ENCODE measurements around the gene PTPN11.
A peak's percentile ranks its signal among the peaks of the same experiment; 100 is the strongest.

The PTPN11 gene

DNA sequence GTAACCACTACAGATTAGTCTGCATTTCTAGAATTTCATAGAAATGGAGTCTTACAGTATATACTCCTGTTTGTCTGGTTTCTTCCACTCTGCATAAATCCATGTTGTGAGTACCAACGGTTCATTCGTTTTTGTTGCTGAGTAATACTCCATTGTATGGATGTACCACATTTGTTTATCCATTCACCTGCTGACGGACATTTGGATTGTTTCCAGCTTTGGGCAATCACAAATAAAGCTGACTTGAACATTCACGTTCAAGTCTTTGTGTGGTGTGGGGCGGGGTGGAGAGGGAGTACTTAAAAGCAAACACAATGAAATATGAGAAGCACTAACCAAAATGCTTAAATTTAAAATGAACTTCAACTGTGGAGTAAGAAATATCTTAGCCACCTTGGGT is 43.6 kb upstream of the PTPN11 start:
- Histone ChIP-seq H3K79me2 (ENCODE audit: insufficient read depth, low read depth) (peaks cover 91% of the 10 kb centered on the region), H2AFZ (ENCODE audit: low read depth) (no peak overlapping the region), H3K4me3 (IDR thresholded peaks at IDR 0.05; ENCODE audit: insufficient read depth, low read depth, low read length) (no peak overlapping the region), H3K27ac (no peak overlapping the region), H3K27me3 (ENCODE audit: insufficient read depth, low read depth) (no peaks in the 10 kb centered on the region), H3K9ac (no peak overlapping the region), H3K4me2 (no peak overlapping the region), H3K4me1 (ENCODE audit: low read depth, poor library complexity, severe bottlenecking) (peaks cover 21% of the 10 kb centered on the region), H4K20me1 (ENCODE audit: insufficient read depth) (no peaks in the 10 kb centered on the region), H3K36me3 (ENCODE audit: insufficient read depth) (no peaks in the 10 kb centered on the region)
- TF ChIP-seq, protein P1, sequence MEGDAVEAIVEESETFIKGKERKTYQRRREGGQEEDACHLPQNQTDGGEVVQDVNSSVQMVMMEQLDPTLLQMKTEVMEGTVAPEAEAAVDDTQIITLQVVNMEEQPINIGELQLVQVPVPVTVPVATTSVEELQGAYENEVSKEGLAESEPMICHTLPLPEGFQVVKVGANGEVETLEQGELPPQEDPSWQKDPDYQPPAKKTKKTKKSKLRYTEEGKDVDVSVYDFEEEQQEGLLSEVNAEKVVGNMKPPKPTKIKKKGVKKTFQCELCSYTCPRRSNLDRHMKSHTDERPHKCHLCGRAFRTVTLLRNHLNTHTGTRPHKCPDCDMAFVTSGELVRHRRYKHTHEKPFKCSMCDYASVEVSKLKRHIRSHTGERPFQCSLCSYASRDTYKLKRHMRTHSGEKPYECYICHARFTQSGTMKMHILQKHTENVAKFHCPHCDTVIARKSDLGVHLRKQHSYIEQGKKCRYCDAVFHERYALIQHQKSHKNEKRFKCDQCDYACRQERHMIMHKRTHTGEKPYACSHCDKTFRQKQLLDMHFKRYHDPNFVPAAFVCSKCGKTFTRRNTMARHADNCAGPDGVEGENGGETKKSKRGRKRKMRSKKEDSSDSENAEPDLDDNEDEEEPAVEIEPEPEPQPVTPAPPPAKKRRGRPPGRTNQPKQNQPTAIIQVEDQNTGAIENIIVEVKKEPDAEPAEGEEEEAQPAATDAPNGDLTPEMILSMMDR (conservative IDR thresholded peaks at IDR 0.05; ENCODE audit: low read depth, low read length), result no peak

DNA sequence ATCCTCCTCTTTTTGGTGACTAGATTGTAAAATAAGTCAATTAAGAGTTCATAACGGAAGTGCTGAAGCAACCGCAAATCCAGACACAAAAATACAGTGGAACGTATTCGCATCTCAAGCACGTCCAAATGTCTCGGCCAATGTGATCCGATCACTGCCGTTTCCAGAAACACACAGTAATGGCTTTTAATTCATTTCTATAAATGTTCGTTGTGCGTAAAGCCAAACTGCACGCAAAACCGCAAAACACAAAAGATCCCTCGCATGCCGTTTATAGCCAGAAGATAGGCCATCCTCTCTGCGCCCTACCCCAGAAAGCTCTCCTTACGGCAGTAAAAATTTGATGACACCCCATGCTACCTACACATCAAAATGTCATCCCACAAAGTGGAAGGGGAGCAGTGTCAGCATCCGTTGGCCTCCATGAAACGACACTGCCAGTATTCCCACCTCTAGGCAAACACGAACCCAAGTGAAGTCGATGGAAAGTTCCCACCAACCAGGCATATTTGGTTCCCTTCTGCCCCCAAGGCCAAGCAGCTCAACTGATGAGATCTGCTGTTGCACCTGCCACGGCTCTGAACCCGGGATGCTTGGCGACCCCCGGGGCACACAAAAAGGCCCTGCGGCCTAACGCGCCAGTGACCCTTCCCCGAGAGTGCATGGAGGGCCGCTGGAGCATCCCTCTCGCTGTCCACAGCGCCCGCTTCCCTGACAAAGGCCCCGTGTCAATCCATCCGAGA is 37.9 kb upstream of the PTPN11 start:
- Histone ChIP-seq H2AFZ (ENCODE audit: low read depth) (peak overlapping the region; percentile 87; the same call in 1 of the 2 replicates), H3K4me1 (ENCODE audit: low read depth, poor library complexity, severe bottlenecking) (peaks cover 16% of the 10 kb centered on the region), H3K27ac (peak overlapping the region; percentile 80), H3K36me3 (ENCODE audit: insufficient read depth) (no peaks in the 10 kb centered on the region), H4K20me1 (ENCODE audit: insufficient read depth) (no peaks in the 10 kb centered on the region), H3K9ac (peak overlapping the region; percentile 68), H3K4me3 (IDR thresholded peaks at IDR 0.05; ENCODE audit: insufficient read depth, low read depth, low read length) (peak overlapping the region; percentile 45), H3K79me2 (ENCODE audit: insufficient read depth, low read depth) (peaks cover 55% of the 10 kb centered on the region), H3K4me2 (peak overlapping the region; percentile 44), H3K27me3 (ENCODE audit: insufficient read depth, low read depth) (no peaks in the 10 kb centered on the region)
- TF ChIP-seq, protein P1 (conservative IDR thresholded peaks at IDR 0.05; ENCODE audit: low read depth, low read length), result no peak

DNA sequence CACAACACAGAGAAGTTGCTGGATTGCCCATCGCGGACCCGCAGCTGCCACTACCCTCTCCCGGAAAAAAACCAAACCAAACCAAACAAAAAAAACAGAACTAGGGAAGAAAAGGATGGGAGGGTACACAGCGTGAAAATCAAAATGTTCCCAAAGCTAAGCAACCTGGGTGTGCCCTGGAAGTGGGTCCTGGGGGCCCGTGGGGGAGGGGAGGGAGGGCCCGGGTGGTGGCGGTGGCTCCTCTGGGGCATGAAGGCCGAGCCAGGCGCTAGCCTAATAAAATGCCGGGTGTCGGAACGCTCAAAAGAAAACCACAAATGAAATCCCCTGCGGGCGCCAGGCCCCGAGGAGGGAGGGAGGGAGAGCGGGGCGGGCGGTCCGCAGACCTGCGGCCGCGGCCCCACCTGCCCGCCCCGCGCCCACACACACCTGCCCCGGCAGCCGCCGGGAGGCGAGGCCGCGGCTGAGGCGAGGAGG is 37.3 kb upstream of the PTPN11 start:
- Histone ChIP-seq H3K9ac (peak overlapping the region; percentile 68), H2AFZ (ENCODE audit: low read depth) (peak overlapping the region; percentile 87), H3K4me2 (peak overlapping the region; percentile 44; the same call in 1 of the 2 replicates), H4K20me1 (ENCODE audit: insufficient read depth) (no peaks in the 10 kb centered on the region), H3K79me2 (ENCODE audit: insufficient read depth, low read depth) (peaks cover 49% of the 10 kb centered on the region), H3K36me3 (ENCODE audit: insufficient read depth) (no peaks in the 10 kb centered on the region), H3K27ac (peak overlapping the region; percentile 80), H3K4me3 (IDR thresholded peaks at IDR 0.05; ENCODE audit: insufficient read depth, low read depth, low read length) (peak overlapping the region; percentile 45), H3K4me1 (ENCODE audit: low read depth, poor library complexity, severe bottlenecking) (peaks cover 19% of the 10 kb centered on the region), H3K27me3 (ENCODE audit: insufficient read depth, low read depth) (no peaks in the 10 kb centered on the region)
- TF ChIP-seq, protein P1 (conservative IDR thresholded peaks at IDR 0.05; ENCODE audit: low read depth, low read length), result no peak

DNA sequence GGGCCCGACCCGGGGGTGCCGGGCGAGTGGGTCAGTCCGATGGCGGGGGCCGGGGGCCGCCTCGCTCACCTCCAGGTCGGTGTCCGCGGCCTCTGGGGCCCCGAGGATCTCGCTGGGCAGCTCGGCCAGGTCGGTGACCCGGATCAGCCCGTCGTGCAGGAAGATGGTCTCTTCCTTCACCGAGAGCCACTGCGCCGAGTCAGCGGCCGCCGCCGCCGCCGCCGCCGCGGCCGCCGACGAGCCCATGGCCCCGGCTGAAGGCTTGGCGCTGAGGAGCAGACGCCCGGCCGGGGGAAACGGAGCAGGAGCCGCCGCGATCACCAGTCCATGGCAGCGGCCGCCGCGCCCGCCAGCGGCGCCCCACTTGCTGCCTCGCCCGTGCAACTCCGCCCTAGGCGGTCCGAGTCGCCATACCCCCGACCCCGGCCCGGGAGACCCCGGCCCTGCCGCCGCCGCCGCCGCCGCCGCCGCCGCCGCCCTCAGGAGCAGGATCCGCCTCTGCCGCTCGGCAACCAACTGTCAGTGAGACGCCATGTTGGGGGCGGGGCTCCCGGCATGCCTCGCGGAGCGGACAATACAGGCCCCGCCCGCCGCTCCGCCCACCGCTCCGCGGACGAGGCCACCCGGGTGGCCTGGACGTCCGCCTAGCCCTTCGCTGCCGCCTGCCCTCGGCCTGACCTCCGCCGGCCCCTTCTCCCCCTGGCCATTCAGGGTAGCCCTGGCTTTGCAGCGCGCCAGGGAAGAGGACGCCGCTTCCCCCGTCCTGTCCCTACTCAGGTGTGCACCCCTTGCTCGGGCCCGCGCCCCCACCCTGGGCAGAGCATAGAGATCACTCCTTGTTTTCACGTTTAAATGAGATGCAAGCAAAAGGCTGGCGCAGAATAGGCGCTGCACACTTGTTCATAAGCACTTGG is 36.6 kb upstream of the PTPN11 start, which contains the start of gene HECTD4:
Gene HECTD4, minus strand, starts transcription at position 549 of the 914 bp plus-strand sequence. Its CDS starts 303 bp downstream, at position 246.
- Histone ChIP-seq H3K27ac (peak within 1 kb of the TSS; percentile 80), H4K20me1 (ENCODE audit: insufficient read depth) (no peaks in the 10 kb centered on the region), H3K4me3 (IDR thresholded peaks at IDR 0.05; ENCODE audit: insufficient read depth, low read depth, low read length) (peak within 1 kb of the TSS; percentile 45), H3K79me2 (ENCODE audit: insufficient read depth, low read depth) (peaks cover 42% of the 10 kb centered on the region), H3K4me2 (peak within 1 kb of the TSS; percentile 71), H3K9ac (peak within 1 kb of the TSS; percentile 68), H3K4me1 (ENCODE audit: low read depth, poor library complexity, severe bottlenecking) (peaks cover 25% of the 10 kb centered on the region), H2AFZ (ENCODE audit: low read depth) (peak within 1 kb of the TSS; percentile 87), H3K36me3 (ENCODE audit: insufficient read depth) (no peaks in the 10 kb centered on the region), H3K27me3 (ENCODE audit: insufficient read depth, low read depth) (no peaks in the 10 kb centered on the region)
- TF ChIP-seq, protein P1 (conservative IDR thresholded peaks at IDR 0.05; ENCODE audit: low read depth, low read length), result no peak
